GM23338 (cell line): ENCODE measurements around the gene OPN1LW. TPM values are rescaled to one million over a fixed set of nuclear protein-coding genes. Genes with fewer than 3 reads are reported as not detected.

Source experiments
- ATAC-seq: fragments of 200-7000 bp; cut with Tn5 transposase; 3 replicates; pipeline ENCODE4 v1.9.1; 2020
- DNase-seq: peaks from one replicate; pipeline ENCODE4 v3.0.0-alpha.2; 2015; ENCODE audit warnings: low spot score
- H2AFZ ChIP-seq: fragments of 200-600 bp; sonication (generic); 2 replicates; pipeline ENCODE4 v1.8.0; 2016; ENCODE audit warnings: antibody characterized with exemption, mild to moderate bottlenecking, moderate library complexity
- H3F3A ChIP-seq: fragments of 200-600 bp; sonication (generic); replicated peaks from 2 replicates; pipeline ENCODE4 v1.8.0; 2017; ENCODE audit warnings: antibody characterized with exemption, mixed run types, low read depth
- H3K27ac ChIP-seq: fragments of 200-600 bp; sonication (generic); 2 replicates; pipeline ENCODE4 v1.6.1; 2016; ENCODE audit warnings: low read depth
- H3K27me3 ChIP-seq: fragments of 200-600 bp; sonication (generic); 2 replicates; pipeline ENCODE4 v1.8.0; 2016; ENCODE audit warnings: mild to moderate bottlenecking, mixed run types, moderate library complexity; ENCODE audit not compliant: insufficient read depth
- H3K36me3 ChIP-seq: fragments of 200-600 bp; sonication (generic); 2 replicates; pipeline ENCODE4 v1.8.0; 2016; ENCODE audit warnings: mild to moderate bottlenecking; ENCODE audit not compliant: insufficient read depth
- H3K4me1 ChIP-seq: fragments of 200-600 bp; sonication (generic); 2 replicates; pipeline ENCODE4 v1.8.0; 2016; ENCODE audit warnings: mild to moderate bottlenecking, moderate library complexity; ENCODE audit not compliant: insufficient read depth
- H3K4me2 ChIP-seq: fragments of 200-600 bp; sonication (generic); 2 replicates; pipeline ENCODE4 v1.7.1; 2017; ENCODE audit warnings: mixed run types
- H3K4me3 ChIP-seq: fragments of 200-600 bp; sonication (generic); 2 replicates; pipeline ENCODE4 v1.6.1; 2016; ENCODE audit warnings: mixed run types
- H3K79me2 ChIP-seq: fragments of 200-600 bp; sonication (generic); replicated peaks from 2 replicates; pipeline ENCODE4 v1.8.0; 2017; ENCODE audit warnings: mild to moderate bottlenecking; ENCODE audit not compliant: insufficient read depth
- H3K9me2 ChIP-seq: fragments of 200-600 bp; sonication (generic); 2 replicates; pipeline ENCODE4 v1.8.0; 2017; ENCODE audit not compliant: insufficient read depth
- H4K20me1 ChIP-seq: fragments of 200-600 bp; sonication (generic); replicated peaks from 2 replicates; pipeline ENCODE4 v1.8.0; 2017; ENCODE audit warnings: mild to moderate bottlenecking; ENCODE audit not compliant: insufficient read depth
- H3K27ac Mint-ChIP-seq: 2 replicates; pipeline ENCODE4 v1.8.0; 2020; ENCODE audit warnings: inconsistent platforms, mild to moderate bottlenecking, moderate library complexity, mixed read lengths
- H3K27me3 Mint-ChIP-seq: 3 replicates; pipeline ENCODE4 v1.8.0; 2022; ENCODE audit warnings: low read depth, mild to moderate bottlenecking, moderate library complexity, mixed read lengths, inconsistent platforms; ENCODE audit not compliant: insufficient read depth, poor library complexity
- H3K36me3 Mint-ChIP-seq: 3 replicates; pipeline ENCODE4 v1.8.0; 2021; ENCODE audit warnings: low read depth, mild to moderate bottlenecking, inconsistent platforms, moderate library complexity, mixed read lengths
- H3K4me1 Mint-ChIP-seq: 3 replicates; pipeline ENCODE4 v1.8.0; 2020; ENCODE audit warnings: mild to moderate bottlenecking, inconsistent platforms, mixed read lengths
- H3K4me3 Mint-ChIP-seq: 3 replicates; pipeline ENCODE4 v1.8.0; 2021; ENCODE audit warnings: moderate library complexity, mild to moderate bottlenecking, inconsistent platforms, mixed read lengths
- H3K9me3 Mint-ChIP-seq: 3 replicates; pipeline ENCODE4 v1.8.0; 2020; ENCODE audit warnings: moderate library complexity, mild to moderate bottlenecking, inconsistent platforms, mixed read lengths
- ZNF114 ChIP-seq: fragments of 250-450 bp; sonication (Bioruptor Pico); IDR thresholded peaks from 2 replicates; pipeline ENCODE4 v1.5.0; 2020; ENCODE audit warnings: mild to moderate bottlenecking, moderate library complexity
- polyA plus RNA-seq: library from polyadenylated mRNA; unstranded; fragments of >200 nt; fragmentation: Nextera tagmentation; extraction: Ambion mirVana; gene quantifications from 2 replicates; pipeline ENCODE4 v1.2.1, GENCODE V29; 2016
- total RNA-seq: library from RNA; depleted of rRNA; stranded (reverse); fragments of >200 nt; shearing (Covaris generic); gene quantifications from 2 replicates; pipeline ENCODE4 v1.2.3, GENCODE V29; 2014
- TF ChIP-seq, protein P1 (sequence below): fragments of 250-450 bp; sonication (Bioruptor Pico); IDR thresholded peaks from 2 replicates; pipeline ENCODE4 v1.5.0; 2020; ENCODE audit warnings: mild to moderate bottlenecking, moderate library complexity
- TF ChIP-seq, protein P2 (sequence below): IDR thresholded peaks from 2 replicates; pipeline ENCODE4 v1.6.1; 2016; ENCODE audit warnings: antibody characterized with exemption

OPN1LW gene
- total and polyA plus RNA-seq, 2 experiments from 2014 or later: not detected

DNA sequence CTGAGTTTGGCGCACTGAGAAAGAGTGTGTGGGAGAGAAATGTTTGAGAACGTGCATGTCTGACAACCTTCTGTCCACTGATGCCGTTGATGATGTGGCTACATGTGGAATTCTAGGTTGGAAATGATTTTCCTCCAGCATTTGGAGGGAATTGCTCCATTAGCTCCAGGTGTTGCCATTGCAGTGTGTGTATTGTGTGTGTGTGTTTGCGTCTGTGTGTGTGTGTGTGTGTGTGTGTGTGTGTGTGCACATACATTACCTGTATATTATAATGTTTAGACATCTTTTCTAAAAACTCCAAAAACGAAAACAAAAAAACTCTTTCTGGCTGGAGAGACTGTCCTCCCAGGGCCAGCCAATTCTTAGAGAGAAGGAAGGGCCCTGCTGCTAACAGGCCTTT is 28.3 kb upstream of the OPN1LW start (continued):
- TF ChIP-seq, protein P1, sequence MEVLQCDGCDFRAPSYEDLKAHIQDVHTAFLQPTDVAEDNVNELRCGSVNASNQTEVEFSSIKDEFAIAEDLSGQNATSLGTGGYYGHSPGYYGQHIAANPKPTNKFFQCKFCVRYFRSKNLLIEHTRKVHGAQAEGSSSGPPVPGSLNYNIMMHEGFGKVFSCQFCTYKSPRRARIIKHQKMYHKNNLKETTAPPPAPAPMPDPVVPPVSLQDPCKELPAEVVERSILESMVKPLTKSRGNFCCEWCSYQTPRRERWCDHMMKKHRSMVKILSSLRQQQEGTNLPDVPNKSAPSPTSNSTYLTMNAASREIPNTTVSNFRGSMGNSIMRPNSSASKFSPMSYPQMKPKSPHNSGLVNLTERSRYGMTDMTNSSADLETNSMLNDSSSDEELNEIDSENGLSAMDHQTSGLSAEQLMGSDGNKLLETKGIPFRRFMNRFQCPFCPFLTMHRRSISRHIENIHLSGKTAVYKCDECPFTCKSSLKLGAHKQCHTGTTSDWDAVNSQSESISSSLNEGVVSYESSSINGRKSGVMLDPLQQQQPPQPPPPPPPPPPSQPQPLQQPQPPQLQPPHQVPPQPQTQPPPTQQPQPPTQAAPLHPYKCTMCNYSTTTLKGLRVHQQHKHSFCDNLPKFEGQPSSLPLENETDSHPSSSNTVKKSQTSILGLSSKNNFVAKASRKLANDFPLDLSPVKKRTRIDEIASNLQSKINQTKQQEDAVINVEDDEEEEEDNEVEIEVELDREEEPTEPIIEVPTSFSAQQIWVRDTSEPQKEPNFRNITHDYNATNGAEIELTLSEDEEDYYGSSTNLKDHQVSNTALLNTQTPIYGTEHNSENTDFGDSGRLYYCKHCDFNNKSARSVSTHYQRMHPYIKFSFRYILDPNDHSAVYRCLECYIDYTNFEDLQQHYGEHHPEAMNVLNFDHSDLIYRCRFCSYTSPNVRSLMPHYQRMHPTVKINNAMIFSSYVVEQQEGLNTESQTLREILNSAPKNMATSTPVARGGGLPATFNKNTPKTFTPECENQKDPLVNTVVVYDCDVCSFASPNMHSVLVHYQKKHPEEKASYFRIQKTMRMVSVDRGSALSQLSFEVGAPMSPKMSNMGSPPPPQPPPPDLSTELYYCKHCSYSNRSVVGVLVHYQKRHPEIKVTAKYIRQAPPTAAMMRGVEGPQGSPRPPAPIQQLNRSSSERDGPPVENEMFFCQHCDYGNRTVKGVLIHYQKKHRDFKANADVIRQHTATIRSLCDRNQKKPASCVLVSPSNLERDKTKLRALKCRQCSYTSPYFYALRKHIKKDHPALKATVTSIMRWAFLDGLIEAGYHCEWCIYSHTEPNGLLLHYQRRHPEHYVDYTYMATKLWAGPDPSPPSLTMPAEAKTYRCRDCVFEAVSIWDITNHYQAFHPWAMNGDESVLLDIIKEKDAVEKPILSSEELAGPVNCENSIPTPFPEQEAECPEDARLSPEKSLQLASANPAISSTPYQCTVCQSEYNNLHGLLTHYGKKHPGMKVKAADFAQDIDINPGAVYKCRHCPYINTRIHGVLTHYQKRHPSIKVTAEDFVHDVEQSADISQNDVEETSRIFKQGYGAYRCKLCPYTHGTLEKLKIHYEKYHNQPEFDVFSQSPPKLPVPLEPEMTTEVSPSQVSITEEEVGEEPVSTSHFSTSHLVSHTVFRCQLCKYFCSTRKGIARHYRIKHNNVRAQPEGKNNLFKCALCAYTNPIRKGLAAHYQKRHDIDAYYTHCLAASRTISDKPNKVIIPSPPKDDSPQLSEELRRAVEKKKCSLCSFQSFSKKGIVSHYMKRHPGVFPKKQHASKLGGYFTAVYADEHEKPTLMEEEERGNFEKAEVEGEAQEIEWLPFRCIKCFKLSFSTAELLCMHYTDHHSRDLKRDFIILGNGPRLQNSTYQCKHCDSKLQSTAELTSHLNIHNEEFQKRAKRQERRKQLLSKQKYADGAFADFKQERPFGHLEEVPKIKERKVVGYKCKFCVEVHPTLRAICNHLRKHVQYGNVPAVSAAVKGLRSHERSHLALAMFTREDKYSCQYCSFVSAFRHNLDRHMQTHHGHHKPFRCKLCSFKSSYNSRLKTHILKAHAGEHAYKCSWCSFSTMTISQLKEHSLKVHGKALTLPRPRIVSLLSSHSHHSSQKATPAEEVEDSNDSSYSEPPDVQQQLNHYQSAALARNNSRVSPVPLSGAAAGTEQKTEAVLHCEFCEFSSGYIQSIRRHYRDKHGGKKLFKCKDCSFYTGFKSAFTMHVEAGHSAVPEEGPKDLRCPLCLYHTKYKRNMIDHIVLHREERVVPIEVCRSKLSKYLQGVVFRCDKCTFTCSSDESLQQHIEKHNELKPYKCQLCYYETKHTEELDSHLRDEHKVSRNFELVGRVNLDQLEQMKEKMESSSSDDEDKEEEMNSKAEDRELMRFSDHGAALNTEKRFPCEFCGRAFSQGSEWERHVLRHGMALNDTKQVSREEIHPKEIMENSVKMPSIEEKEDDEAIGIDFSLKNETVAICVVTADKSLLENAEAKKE (CRISPR knock-in tag): no peak
- TF ChIP-seq, protein P2, sequence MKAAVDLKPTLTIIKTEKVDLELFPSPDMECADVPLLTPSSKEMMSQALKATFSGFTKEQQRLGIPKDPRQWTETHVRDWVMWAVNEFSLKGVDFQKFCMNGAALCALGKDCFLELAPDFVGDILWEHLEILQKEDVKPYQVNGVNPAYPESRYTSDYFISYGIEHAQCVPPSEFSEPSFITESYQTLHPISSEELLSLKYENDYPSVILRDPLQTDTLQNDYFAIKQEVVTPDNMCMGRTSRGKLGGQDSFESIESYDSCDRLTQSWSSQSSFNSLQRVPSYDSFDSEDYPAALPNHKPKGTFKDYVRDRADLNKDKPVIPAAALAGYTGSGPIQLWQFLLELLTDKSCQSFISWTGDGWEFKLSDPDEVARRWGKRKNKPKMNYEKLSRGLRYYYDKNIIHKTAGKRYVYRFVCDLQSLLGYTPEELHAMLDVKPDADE: no peak

DNA sequence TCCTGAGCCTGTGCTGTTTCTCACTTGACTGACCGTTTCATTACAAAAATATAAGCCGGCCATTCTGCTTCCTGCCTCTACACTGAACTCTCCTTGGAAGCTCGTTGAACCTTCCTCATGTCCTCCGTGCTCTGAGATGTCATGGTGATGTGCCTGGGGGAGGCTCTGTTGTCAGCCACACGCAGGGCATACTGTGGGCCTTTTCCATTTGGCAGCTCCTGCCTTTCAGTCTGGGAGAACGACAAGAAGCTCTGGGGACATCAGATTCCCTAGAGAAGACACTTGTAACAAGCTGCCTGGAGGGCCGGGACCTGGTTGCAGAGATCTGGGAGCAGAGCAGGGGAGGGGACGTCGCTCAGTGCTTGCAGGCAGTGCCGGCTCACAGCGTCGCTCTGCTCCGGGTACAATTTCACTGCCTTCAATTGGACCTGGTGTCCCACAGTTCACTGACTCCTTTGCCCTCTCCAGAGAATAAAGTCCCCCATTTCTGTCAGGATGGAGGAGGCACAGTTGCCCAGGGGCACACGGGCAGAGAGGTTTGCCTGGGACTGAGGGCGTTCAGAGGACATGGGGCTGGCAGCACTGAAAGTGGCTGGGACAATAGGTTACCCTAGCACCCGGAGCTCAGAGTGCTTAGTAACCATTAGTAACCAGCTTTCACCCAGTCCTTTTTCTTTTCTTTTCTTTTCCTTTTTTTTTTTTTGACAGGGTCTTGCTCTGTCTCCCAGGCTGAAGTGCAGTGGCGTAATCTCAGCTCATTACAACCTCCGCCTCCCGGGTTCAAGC is 27.4 kb upstream of the OPN1LW start:
- H4K20me1 ChIP-seq: no peaks in the 10 kb centered on the region
- H3K4me3 ChIP-seq: no peak overlapping the region
- H3K79me2 ChIP-seq: no peaks in the 10 kb centered on the region
- Mint-ChIP-seq H3K27me3 (no peaks in the 10 kb centered on the region), H3K4me3 (no peak overlapping the region), H3K4me1 (peaks cover 4% of the 10 kb centered on the region; the same call in 2 of the 3 replicates), H3K27ac (no peak overlapping the region), H3K36me3 (no peaks in the 10 kb centered on the region), H3K9me3 (no peaks in the 10 kb centered on the region; the same call in 2 of the 3 replicates)
- no peak overlapping the region for H3K4me2 ChIP-seq
- no peak overlapping the region for H3K27ac ChIP-seq
- no peak for TF ChIP-seq ZNF114 (CRISPR knock-in tag)
- no peaks in the 10 kb centered on the region for H3K9me2 ChIP-seq
- no peaks in the 10 kb centered on the region for H3K27me3 ChIP-seq
- no peak for DNase-seq
- no peak overlapping the region for H2AFZ ChIP-seq
- H3K36me3 ChIP-seq: no peaks in the 10 kb centered on the region
- H3K4me1 ChIP-seq: no peaks in the 10 kb centered on the region
- H3F3A ChIP-seq: no peaks in the 10 kb centered on the region
- ATAC-seq: peak; percentile 50
